K562 (cell line): Measurements from ENCODE around the gene PBX2. TPM values are rescaled to one million over a fixed set of nuclear protein-coding genes. Genes with fewer than 3 reads are reported as not detected.

Source experiments
- CEBPB ChIP-seq: fragments of 450-650 bp; IDR thresholded peaks from 2 replicates; pipeline ENCODE4 v1.6.1; 2016; ENCODE audit warnings: missing genetic modification characterization, missing compliant biosample characterization
- EGR1 ChIP-seq: fragments of 450-650 bp; conservative IDR thresholded peaks from 2 replicates; pipeline ENCODE4 v1.6.1; 2017; ENCODE audit warnings: mild to moderate bottlenecking
- HMG20A ChIP-seq: fragments of 450-650 bp; formaldehyde crosslinking; conservative IDR thresholded peaks from 2 replicates; pipeline ENCODE4 v1.4.0; 2020; ENCODE audit warnings: mild to moderate bottlenecking, mixed read lengths
- HNRNPUL1 ChIP-seq: fragments of 200-400 bp; formaldehyde crosslinking; IDR thresholded peaks from 2 replicates; pipeline ENCODE4 v1.6.1; 2017; ENCODE audit warnings: low read length
- MCM2 ChIP-seq: fragments of 450-650 bp; IDR thresholded peaks from 2 replicates; pipeline ENCODE4 v1.6.1; 2017; ENCODE audit warnings: low read depth, mild to moderate bottlenecking
- MCM5 ChIP-seq: fragments of 450-650 bp; IDR thresholded peaks from 2 replicates; pipeline ENCODE4 v1.6.1; 2016; ENCODE audit warnings: low read depth
- MCM7 ChIP-seq, 2 experiments: fragments of 450-650 bp; IDR thresholded peaks; 2 replicates each; pipeline ENCODE4 v1.6.1; 2016 to 2018
- MXI1 ChIP-seq: IDR thresholded peaks from 2 replicates; pipeline ENCODE4 v1.6.1; 2011; ENCODE audit warnings: low read depth, mild to moderate bottlenecking, improper control_type of control experiment, low read length
- MYC ChIP-seq, 2 experiments: fragments of 250-450 bp in 1 of 2; sonication (Bioruptor Pico) in 1 of 2; IDR thresholded peaks; 2 replicates each; pipeline versions ENCODE4 v1.5.1 to v1.6.1; 2012 to 2021; ENCODE audit warnings: low read depth in 2 of 2, borderline replicate concordance in 1 of 2, improper control_type of control experiment in 1 of 2, low read length in 1 of 2, mild to moderate bottlenecking in 1 of 2, moderate library complexity in 1 of 2
- NFIC ChIP-seq: fragments of 450-650 bp; IDR thresholded peaks from 2 replicates; pipeline ENCODE4 v1.6.1; 2017; ENCODE audit warnings: mild to moderate bottlenecking, inconsistent platforms
- PHF8 ChIP-seq: fragments of 200-600 bp; sonication (generic); IDR thresholded peaks from 2 replicates; pipeline ENCODE4 v1.6.1; 2012; ENCODE audit warnings: mixed run types, mild to moderate bottlenecking, inconsistent platforms, low read length, moderate library complexity, borderline replicate concordance
- SMARCA4 ChIP-seq: fragments of 450-650 bp; IDR thresholded peaks from 2 replicates; pipeline ENCODE4 v1.6.1; 2016
- SMARCC2 ChIP-seq: fragments of 450-650 bp; IDR thresholded peaks from 2 replicates; pipeline ENCODE4 v1.6.1; 2017; ENCODE audit warnings: antibody characterized with exemption, moderate library complexity, mild to moderate bottlenecking, low read depth
- TAF7 ChIP-seq: fragments of 450-650 bp; IDR thresholded peaks from 2 replicates; pipeline ENCODE4 v1.6.1; 2016; ENCODE audit warnings: missing genetic modification characterization, missing compliant biosample characterization
- THRB ChIP-seq: fragments of 450-650 bp; formaldehyde crosslinking; conservative IDR thresholded peaks from 2 replicates; pipeline ENCODE4 v1.4.0; 2022; ENCODE audit warnings: mild to moderate bottlenecking, missing genetic modification characterization
- TSHZ1 ChIP-seq: fragments of 250-450 bp; sonication (Bioruptor Pico); IDR thresholded peaks from 2 replicates; pipeline ENCODE4 v1.4.0; 2020; ENCODE audit warnings: mild to moderate bottlenecking, moderate library complexity
- ZEB2 ChIP-seq: fragments of 450-650 bp; IDR thresholded peaks from 2 replicates; pipeline ENCODE4 v1.6.1; 2016
- ZNF12 ChIP-seq: sonication (generic); formaldehyde crosslinking; IDR thresholded peaks from 2 replicates; pipeline ENCODE4 v1.4.0; 2020; ENCODE audit warnings: mild to moderate bottlenecking, missing genetic modification reagents
- ZNF655 ChIP-seq: fragments of 250-450 bp; sonication (Bioruptor Pico); IDR thresholded peaks from 2 replicates; pipeline ENCODE4 v1.5.0; 2021
- ZNF76 ChIP-seq: fragments of 250-450 bp; sonication (Bioruptor Pico); IDR thresholded peaks from 2 replicates; pipeline ENCODE4 v1.4.0; 2020; ENCODE audit warnings: mild to moderate bottlenecking, moderate library complexity, borderline replicate concordance
- polyA plus RNA-seq, 8 experiments: library from polyadenylated mRNA; depleted of rRNA in 4 of 8; stranded (reverse) in 5 of 8; unstranded in 3 of 8; fragments of >200 nt; fragmentation: Nextera tagmentation in 2 of 8; fragmentation: Illumina TruSeq in 1 of 8; extraction: Ambion mirVana in 2 of 8; extraction: Trizol in 1 of 8; gene quantifications; 2 replicates each; pipeline versions ENCODE4 v1.2.1 to v1.2.3, GENCODE V29; 2011 to 2014; ENCODE audit warnings: inconsistent platforms in 1 of 8, missing spikeins in 1 of 8
- total RNA-seq, 7 experiments: library from RNA; depleted of rRNA in 6 of 7; stranded (reverse); fragments of >200 nt in 6 of 7; fragmentation: Illumina TruSeq in 2 of 7; extraction: Trizol in 2 of 7; gene quantifications; 2 replicates each; pipeline versions ENCODE4 v1.2.1 to v1.2.3, GENCODE V29; 2011 to 2021; ENCODE audit warnings: low replicate concordance in 1 of 7

Gene PBX2
- total and polyA plus RNA-seq, 9 of the 15 experiments (the other 6 are each of a cell fraction or from before 2014, with no cell fraction given) = 1.9 to 134 (median 62.5) TPM

GRCh38 chr6:32178547-32179440 lies 11.2 kb downstream of the PBX2 start (continued):
- TF ChIP-seq ZNF655 (no peak), MCM2 (no peak), MYC (IDR thresholded peaks at IDR 0.05; ENCODE audit: low read depth, low read length) (peak; percentile 41; the same call in 1 of the 2 replicates), MYC (CRISPR knock-in tag; IDR thresholded peaks at IDR 0.05; ENCODE audit: borderline replicate concordance, low read depth) (no peak), MCM7 (IDR thresholded peaks at IDR 0.05) (no peak; a peak in 1 of 4 replicates), TAF7 (tag) (peak; percentile 66; the same call in 1 of the 2 replicates), TSHZ1 (CRISPR knock-in tag) (no peak), MCM5 (no peak), HNRNPUL1 (no peak), MXI1 (0 out of 2 replicates have a peak, but pooled peaks have one; percentile 27), THRB (CRISPR knock-in tag) (peak; percentile 49; the same call in 1 of the 2 replicates), NFIC (0 out of 2 replicates have a peak, but pooled peaks have one; percentile 2), ZNF12 (CRISPR knock-in tag) (0 out of 2 replicates have a peak, but pooled peaks have one; percentile 60), HMG20A (0 out of 2 replicates have a peak, but pooled peaks have one; percentile 19), EGR1 (peak; percentile 84; the same call in 1 of the 2 replicates), SMARCC2 (0 out of 2 replicates have a peak, but pooled peaks have one; percentile 10), ZEB2 (no peak), PHF8 (0 out of 2 replicates have a peak, but pooled peaks have one; percentile 27), CEBPB (tag) (no peak), ZNF76 (no peak), SMARCA4 (0 out of 2 replicates have a peak, but pooled peaks have one; percentile 15)
